NCI-H82 treated with DMSO at 0.1 percent for 48 hours (cell line): ENCODE results near the gene VGLL4.
"Not testable (repeated sequence)": the region's sequence is repeated elsewhere in the genome, so short reads cannot be mapped to it uniquely, and the experiment has no call there.

Source experiments
- DNase-seq: peaks from one replicate; lab custom pipeline; 2025; ENCODE audit not compliant: unreplicated experiment; lab: John Stamatoyannopoulos, UW

Gene VGLL4

DNA sequence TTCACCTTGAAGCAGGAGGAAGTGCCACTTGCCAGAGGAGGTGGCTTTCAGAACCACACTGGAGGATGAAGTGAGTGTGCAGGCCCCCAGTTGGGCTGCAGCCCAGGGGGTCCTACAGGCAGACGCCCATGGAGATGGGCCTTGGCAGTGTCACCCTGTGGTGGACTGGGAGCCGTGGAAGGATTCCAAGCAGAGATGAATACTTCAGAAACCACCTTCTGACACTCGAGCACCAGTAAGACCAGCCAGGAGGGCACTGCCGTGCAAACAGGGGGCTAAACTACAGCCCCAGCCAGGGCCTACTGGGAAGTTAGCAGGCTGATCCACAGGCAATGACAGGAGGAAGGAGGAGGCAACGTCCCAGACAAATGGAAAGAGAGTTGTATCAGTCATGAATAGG, 55.4 kb downstream of the VGLL4 start:
- no peak for DNase-seq

DNA sequence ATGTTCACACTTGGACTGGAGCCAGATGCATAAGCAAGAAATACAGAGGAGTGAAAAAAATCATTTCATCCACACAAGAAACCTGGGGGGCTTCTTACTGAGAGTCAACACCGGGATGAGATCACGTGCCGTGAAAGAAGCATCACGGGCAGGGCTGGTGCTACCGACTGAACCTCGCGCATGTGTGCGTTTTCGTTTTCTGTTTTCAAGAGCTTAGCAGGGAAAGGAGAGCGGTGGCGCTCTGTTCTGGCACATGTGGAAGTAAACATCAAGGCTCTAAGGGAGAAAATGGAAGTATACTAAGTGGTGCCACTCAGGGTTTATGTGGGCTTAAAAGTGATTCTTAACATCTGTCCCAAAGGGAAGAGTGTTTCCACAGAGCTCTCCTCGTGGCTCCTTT, 55.9 kb downstream of the VGLL4 start:
- DNase-seq, result no peak

DNA sequence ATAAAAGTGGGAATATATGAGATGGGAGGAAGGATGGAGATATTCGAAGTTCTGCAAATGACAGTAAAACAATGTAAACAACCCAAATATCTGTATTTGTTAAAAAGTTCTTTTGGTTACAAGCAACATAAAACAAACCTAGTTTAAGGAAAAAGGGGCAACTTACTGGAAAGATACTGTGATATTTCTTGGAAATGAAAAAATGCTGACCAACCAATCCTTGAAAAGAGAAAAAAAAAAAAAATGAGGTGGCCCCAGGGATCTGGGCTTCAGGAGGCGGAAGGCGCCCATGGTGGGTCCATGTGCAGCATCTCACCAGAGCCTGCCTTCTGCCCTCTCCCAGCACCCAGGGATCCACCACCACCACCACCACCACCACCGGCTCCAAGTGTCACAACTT, 59.1 kb downstream of the VGLL4 start:
- DNase-seq, result no peak

DNA sequence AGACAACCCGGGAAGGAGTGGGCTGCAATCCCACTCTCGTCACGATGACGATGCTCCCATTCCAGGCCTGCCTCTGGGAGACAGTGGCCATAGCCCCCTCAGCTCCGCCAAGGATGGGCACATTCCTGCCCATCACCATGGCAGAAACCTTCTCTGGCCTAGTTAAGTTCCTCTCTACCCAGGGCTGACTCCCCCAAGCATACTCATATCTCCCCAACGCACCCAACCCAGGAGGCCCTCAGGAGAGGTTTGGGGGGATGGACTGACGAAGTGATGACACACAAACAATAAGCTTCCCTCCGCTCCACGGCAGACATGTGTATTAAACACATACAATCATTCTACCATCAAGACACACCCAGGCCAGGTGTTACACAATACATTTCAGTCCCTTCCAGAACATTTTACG, 60.1 kb downstream of the VGLL4 start:
- no peak for DNase-seq

DNA sequence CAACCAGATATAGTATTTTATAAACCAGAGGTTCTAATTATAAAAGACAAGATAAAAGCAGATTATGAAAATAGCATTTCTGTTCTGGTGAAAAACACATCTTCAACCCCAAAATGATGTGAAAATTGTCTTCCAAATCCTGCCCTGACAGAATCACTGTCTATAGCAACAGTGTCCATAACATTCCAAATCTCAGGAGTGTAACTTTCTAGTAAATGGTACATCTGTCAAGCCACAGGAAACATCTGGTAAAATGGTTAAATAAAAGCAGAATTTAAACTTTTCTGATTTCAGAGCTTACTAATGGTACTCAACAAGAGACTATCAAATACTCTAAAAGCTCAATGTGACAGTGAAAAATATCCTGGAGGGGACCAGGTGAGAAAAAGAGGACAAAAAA, 60.5 kb downstream of the VGLL4 start:
- DNase-seq, result no peak

DNA sequence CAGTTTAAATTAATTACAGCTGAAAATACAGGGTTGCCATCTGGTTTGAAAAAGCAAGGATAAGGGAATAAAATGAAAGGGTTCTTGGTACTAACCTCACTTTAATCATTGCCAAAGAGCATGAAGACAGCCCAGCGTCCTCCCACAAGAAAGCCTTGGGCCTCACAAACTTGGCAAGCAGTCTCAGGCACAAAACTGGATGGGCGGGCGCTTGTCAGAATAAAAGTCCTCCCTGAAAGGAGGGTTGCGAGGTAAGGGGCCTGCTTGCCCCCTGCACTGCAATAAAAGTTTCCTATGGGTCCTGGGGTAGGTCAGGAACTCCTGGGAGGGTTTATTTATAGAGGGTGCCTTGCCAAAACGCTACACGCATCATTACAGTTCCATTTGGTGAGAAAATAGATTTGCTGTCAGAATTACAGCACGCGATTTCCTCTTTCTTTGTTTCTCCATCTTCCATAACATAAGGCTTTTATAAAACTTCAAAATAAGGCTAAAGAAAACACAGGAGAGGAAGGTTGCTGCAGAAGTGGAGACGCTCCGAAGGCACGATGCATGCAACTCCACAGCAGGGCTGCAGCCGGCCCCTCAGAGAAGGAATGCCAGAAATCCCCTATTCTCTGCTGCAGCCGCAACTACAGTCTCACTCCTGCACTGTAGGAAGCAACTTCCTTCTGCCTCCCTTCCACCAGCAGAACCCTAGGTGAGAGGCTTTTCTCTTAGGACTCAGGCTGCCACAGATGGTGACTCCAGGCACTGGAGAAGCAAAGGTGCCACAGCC, 61.3 kb downstream of the VGLL4 start:
- no peak for DNase-seq

DNA sequence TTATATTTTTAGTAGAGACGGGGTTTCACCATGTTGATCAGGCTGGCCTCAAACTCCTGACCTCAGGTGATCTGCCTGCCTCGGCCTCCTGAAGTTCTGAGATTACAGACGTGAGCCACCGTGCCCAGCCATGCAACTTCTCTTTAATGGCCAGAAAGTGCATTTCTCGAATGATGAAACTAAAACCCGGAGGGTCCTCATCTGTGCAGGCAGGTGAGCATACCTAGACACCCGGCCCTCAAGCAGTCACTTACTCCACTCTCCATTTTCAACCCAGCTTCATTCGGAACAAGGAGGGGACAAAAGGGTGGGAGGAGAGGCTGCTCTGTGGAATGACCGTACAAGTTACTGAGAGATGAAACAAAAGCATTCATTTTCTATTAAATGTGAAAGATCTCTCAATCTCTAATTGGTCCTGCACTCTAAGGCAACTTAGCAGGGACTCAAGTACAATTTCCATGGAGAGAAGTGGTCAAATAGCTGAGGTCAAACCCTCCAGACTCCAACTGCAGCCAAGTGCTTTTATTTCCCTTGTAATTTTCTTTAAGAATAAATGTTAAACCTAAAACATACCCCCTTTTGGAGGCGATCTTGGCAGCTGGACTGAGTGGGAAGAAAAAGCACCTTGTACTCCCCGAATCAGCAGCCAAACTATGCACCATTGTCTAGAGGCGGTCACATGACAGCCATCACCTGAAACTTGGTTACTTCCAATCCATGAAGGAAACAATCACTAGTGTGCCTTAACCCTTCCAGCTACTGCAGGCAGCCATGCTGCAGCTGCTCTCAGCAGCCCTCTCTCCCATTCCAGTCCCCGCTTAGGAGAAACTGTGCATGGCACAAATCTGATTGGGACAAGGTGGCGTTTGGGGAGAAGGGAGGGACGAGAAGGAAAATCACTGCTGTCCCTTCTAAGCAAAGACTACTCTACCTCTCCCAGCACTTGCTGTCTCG, 62.2 kb downstream of the VGLL4 start:
- no peak for DNase-seq

DNA sequence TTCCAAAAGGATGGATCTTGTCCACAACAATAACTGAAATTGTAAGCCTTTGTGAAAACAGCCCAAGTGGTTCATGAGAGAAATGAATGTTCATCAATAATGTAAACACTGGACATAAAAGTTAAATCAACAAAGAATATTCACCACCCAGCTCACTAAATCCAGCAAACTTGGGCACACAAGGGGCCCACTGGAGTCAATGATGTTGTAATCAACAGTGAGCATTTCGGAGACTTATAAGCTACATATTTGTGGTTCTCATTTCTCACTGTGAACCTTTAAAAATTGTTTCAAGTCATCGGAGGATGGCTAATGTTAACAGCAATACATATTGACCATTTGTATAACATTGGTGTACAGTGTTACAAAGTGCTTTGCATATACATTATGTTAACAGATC, 63.1 kb downstream of the VGLL4 start:
- no peak for DNase-seq

DNA sequence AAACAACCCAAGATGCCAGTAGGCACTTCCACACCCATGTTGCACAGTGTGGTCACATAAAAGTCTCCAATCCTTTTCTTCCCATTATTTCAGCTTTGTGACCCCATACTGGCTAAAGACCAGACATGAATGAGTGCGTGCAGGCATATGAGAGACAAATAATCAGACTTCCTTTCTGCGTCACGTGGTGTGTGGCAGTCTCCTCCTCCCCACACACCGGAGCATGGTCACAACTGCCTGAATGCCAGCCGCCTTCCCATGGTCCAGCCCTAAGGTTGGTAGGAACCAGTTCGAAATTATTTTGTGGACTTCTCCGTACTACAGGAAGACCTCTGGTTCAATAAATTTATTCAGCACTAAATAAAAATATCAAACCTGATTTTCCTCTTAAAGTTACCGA, 65.5 kb downstream of the VGLL4 start:
- DNase-seq, result no peak

DNA sequence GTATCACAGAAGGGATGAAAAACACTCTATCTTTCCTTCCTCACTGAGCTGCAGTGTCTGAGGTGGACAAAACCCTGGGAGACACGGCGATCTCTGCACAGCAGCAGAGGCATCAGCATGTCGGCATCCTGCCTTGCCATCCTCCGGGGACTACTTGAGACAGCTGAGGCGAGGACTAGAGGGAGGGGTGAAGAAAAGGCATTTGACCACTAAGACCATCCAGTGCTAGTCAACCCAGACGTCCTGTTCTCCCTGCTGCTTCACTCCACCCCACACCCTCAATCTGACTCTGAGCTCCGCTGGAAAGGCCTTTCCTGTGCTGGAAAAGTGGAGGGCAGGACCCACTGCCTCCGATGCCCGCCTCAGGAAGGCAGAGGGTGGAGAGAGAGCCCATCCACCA, 67.3 kb downstream of the VGLL4 start:
- no peak for DNase-seq

DNA sequence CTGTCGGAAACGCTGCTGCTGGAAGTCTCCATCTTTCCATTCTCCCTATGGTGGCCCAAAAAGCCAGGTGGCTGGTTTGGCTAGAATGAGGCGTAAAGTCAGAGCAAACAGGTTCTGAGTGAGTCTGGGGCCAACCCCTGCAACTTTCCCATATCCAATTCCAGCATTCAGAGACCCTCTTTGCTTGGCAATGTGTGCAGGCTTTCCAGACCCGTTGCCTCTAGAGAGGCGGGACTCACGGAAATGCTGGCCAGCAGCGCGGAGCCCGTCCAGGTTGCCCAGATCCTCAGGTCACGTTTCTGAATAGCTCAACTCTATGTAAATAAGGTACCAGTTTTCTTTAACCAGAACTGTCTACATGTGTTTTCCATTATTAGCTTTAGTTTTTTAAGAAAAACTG, 68.0 kb downstream of the VGLL4 start:
- no peak for DNase-seq

DNA sequence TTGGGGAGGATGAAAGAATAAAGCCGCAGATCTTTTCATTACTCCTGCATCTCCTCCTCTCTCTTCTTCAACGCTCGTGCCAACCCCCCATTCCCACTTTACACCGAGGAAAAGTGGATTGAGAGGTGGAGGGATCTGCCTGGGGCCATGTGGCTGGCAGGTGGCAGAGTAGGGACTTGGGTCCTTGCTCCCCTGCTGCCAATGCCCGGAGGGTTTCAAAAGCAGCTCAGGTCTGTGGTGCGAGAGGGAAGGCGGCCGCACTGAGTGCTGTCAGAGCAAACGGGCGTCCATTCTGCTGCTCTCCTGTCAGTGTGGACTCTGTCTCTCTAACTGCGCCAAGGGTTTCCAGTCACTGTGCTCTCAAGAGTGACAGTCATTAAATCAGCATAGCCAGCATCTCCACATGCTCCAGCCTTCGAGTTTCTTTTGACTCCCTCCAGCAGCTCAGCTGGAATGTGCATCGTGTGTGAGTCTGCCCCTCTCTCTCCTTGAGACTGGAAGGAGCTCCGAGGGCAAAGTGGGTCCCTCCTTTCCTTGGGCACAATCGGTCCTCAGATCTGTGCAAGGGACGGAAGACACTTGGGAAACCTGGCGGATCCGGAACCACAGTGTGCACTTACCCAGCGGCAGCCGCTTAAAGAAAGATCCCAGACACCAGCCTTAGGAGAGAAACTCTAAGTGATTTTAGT, 68.6 kb downstream of the VGLL4 start:
- DNase-seq, result no peak

DNA sequence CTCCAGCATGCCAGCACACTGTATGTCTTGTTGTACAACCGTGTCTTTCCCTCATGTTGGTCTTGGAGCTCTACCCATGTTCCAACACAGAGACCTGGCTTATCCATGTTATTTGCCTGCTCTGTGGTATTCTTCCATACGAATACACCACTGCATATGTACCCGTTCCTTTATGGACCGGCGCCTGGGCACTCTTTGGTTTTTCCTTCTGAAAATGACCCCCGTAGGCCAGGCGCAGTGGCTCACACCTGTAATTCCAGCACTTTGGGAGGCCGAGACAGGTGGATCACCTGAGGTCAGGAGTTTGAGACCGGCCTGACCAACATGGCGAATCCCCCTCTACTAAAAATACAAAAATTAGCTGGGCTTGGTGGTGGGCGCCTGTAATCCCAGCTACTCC, 71.1 kb downstream of the VGLL4 start:
- DNase-seq, result not testable (repeated sequence)

DNA sequence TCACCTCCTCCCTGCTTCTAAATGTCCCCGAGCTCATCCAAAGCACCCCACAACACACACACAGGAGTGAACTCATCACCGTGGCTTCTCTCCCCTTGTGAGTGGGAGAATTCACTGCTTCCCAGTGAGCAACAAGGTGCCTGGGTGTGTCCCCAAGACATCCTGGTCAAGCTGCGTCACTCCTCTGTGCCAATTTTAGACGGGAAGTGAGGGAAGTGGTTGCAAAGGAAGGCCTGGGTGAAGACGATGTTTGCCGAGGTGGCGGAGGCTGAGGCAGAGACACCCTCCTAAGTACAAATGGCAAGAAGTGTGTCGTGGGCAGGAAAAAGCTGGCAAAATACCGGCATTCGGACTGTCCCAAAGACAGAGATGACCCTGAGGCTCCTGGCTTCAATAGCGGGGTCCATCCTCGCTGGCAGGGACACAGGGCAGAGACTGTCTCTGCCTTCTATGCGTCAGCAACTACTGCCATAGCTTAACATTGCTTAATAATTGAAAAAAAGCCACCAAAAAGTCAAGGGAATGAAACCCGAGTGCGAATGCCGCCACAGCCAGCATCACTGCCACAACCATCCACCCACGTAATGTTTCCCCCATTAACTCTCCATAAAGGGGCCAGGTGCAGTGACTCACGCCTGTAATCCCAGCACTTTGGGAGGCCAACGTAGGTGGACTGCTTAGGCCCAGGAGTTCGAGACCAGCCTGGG, 72.8 kb downstream of the VGLL4 start:
- DNase-seq, result no peak

DNA sequence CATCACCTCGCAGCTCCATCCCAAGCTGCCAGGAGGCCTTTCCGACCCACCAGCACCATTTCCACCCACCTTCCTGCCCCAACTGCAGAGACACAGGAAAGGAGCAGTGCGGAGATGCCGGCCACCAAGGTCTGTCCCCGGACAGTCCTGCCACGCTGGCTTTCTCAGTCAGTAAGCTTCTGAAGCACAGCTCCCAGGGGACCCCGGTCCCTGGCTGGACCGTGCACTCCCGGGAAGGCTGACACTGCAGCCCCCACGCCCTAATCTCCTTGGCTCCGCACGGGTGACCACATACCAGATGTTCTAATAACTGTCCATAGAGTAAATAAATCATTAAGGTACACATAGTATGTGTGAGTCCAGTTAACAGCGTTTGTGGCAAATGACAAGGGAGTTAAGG, 73.5 kb downstream of the VGLL4 start:
- DNase-seq, result peak; percentile 15

DNA sequence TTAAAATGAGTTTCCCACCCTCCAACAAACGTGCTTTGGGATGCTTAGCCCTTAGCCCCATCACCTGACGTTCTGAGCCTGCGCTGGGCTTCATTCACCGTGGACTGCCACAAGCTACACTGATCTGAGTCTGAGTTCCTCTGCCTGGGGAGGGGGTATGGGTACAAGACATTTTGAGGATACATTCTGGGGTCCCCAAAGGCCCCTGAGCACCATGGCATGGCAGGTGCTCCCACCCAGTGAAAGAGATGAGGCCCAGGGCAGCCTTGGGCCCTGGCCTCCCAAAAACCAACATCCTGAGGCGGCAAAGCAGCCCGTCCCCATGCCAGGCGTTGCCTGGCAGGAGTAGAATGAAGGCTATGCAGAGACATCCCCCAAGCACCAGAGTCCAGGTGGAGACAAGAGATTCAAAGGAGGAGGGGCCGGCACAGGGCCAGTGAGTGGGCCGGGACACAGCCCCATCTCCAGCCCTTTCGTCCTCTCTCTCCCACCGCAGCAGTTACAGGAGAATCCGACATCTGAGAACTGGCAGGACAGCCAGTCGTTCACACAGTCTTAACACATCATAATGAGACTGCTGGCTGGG, 74.5 kb downstream of the VGLL4 start:
- DNase-seq, result no peak

DNA sequence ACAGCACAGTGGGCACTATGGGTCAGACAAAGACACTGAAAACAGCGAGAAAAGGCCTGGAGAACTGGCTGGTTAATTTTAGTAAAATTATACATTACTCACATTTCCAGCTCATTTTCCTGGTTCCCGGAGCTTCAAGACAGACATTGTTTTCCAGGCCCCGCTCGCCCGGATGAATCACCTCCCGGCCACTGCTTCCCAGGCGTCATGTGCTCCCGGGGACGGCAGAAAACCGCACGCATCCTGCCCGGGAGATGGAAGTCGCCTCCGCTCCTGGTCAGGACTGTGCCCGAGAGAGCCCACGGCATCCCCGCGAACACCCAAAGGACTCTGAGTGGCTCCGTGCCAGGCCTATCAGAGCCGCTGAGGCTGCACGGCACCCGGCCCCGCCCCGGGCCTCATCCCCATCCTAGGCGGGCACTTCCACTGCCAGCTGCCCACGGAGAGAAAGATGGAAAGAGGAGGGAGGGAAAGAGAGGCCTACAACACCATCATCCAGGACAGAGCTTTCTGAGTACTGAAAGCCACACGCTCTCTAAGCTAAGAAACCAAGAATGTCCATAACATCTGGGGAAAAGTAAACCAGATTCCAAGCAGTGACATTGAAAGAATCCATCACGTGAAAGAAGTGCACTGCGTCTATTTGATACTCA, 75.1 kb downstream of the VGLL4 start:
- no peak for DNase-seq

DNA sequence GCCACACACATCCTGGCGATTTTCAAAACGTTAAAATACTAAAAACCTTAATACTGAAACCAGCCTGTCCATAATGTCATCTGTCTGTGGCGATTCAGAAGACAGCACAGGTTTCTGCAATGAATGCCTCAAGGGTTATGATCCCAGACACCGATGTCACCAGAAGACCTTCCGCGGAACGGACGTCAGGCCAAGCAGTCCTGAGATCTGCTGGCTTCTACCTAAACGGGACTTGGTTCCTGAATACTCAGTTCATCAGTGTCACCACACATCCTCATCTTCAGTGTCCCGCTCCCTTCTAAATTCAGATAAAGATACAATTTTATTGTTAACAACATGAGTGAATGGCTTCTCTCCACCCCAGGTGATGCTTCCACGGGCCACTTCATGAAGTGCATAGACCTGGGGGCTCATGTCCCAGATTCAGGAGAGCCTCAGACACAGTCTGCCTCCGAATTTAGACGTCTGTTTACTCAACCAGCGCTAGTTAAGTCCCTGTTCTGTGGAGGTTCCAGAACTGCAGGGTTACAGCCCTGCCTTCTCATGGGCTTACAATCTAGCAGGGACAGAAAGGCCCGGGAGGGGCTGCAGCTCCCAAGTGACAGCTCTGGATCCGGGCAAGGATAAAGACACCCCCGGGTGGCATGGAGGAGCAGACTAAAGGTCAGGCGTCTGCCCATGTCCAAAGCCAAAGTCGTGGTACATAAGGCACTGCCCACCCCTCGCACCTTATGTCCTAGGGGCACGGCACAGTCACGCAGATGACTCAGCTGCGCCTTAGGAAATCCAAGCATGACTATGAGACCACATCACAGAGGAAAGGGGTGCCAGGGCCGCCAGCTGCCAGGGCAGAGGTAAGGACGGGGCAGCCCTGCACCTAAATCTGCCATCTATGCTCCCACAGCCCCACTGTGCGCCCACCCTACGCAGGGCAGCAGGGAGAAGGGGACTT, 75.9 kb downstream of the VGLL4 start:
- DNase-seq, result no peak

DNA sequence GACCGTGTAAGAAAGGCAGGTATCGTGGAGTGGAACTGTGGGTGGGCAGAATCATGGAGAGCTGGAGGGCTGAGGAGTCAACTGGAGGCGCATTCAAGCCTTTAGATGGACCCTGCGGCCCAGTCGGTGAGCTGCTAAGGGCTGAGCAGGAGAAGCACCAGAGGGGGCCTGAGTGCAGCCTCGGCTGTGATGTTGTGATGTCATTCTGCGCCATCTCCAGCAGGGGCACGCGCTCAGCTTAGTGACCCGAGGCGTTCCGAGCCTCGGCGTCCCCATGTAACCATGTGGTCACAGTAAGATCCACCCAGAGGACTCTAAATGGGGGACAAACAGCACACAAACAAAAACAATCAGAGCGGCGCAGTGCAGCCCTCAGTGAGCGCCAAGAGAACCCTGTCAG, 76.8 kb downstream of the VGLL4 start:
- DNase-seq, result no peak
